HG03575 (cell line): ENCODE measurements around the gene DSG1.
"Not testable (repeated sequence)": the region's sequence is repeated elsewhere in the genome, so short reads cannot be mapped to it uniquely, and the experiment has no call there.

Source experiments
- ATAC-seq: cut with Tn5 transposase; IDR thresholded peaks from one replicate; pipeline ENCODE4 v1.9.1; 2021; ENCODE audit not compliant: unreplicated experiment, insufficient number of reproducible peaks, low FRiP score; ENCODE audit errors: extremely low read depth

DSG1 gene

DNA sequence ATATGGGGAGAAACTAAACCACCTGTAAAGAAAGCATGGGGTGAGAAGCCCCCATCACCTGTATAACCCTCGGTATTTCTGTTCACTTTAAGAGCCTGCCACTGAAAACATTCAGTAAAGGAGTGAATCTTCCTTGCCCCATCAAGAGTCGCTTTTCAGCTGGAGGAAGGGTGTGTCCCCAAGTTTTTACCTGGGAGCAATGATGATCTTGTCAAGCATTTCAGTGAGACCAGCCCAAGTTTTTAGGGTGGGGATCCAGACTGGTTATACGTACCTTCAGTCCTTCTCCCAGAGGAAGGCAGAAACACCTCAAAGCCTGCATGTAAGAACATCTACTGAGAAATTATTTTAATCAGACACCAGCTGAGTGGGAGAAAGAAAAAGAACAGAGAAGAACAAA, at the start of gene DSG1:
Gene DSG1, plus strand, starts transcription at position 301 of the 400 bp plus-strand sequence. CDS start 141 bp downstream, outside the sequence.
- ATAC-seq = no peak

- no peak for ATAC-seq
Measured at GRCh38 chr18:31268985-31269406, 49.0 kb upstream of the DSG1 start.

DNA sequence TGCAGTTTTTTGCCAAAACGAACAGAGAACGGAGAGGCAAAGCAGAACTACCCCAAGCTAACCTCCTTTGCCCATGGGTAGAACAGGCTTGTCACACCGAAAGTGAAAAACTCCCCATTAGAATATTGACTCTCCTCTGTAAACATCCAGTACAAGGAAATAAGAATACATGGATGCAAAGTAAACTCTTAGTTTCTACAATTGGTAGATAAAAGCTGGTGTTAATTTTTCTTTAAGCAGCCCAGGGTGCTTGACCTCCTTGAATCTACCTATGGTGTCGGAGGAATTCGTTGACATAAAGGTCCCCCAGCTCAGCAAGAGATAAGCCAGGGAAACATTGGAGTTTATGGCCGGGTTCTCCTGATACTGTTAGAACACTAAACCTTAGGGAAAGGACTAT, 48.4 kb upstream of the DSG1 start:
- ATAC-seq = no peak

DNA sequence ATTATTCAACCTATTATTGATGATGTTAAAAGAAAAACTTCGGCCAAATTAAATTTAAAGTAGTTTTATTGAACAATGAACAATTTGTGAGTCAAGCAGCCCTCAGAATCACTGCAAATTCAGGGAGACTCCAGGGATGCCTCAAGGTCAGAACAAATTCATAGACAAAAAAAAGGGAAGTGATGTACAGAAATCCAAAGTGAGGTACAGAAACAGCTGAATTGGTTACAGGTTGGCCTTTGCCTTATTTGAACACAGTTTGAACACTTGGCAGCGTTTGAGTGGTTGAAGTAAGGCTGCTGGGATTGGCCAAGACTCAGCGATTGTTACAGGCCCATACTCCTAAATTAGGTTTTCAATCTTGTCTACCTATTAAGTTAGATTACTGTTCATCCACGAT, 47.4 kb upstream of the DSG1 start:
- ATAC-seq = no peak

GRCh38 chr18:31273812-31274527, 44.0 kb upstream of the DSG1 start:
- ATAC-seq = no peak

- ATAC-seq = no peak
Measured at GRCh38 chr18:31274931-31275330, 43.0 kb upstream of the DSG1 start.

- no peak for ATAC-seq
Measured at GRCh38 chr18:31275722-31276463, 42.1 kb upstream of the DSG1 start.

GRCh38 chr18:31278609-31279071, 39.3 kb upstream of the DSG1 start:
- no peak for ATAC-seq

DNA sequence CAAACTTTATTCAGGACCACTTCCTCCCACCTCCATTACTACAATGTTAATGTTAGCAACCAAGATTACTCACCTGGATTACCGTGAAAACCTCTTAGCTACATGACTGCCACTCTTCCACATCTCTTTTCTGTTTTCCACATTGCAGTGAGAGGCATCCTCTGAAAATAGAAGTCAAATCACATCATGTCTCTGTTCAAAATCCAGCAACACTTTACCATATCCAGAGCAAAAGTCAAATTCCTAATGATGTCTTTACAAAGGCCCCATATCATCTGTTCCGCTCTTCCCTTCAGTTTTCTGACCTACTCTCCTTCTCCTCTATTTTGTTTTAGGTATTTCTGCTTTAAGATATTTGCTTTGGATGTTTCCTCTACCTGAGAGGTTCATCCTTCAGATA, 37.5 kb upstream of the DSG1 start:
- ATAC-seq = no peak

- ATAC-seq = no peak
Measured at GRCh38 chr18:31281437-31281836, 36.5 kb upstream of the DSG1 start.

GRCh38 chr18:31289446-31289845, 28.5 kb upstream of the DSG1 start:
- not testable (repeated sequence) for ATAC-seq

GRCh38 chr18:31291688-31292087, 26.3 kb upstream of the DSG1 start:
- ATAC-seq = no peak

GRCh38 chr18:31294199-31294747, 23.7 kb upstream of the DSG1 start:
- ATAC-seq = no peak

DNA sequence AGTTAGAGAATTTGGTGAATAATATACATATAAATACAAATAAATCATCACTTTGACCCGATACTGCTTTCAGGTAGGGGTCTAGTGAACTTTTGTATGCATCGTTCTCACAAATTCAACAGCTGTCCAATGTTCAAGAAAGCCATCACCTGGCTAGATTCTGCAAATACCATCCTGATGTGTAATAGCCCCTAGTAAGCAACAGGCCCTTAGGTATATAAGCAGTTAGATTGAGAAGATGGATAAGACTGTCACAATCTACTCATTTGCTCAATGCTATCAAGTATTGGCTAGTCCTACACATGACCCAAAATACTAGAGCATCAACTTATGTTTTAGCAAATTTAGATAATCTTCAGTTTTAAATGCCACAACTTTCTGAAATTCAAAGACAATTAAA, 20.7 kb upstream of the DSG1 start:
- ATAC-seq = no peak

DNA sequence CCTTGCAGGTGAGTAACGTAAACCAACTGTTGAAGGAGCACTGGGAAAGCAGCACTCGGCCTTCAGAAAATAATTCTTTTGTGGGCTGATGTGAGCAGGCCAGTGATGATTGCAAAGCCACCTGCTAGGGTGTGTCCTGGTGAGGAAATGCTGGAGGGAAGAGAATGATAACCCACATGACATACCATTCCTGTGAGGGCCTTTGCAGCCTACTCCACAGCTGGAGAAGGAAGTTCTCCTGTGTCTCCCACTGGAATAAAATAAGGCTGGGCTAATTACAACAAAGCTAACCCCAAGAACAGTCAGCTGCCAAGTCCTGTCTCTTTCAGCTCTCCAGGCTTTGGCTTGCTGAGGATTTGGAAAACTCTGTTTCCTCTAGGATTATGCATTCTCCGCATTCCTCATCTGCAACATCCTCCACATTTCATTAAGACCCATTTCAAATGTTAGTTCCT, 16.7 kb upstream of the DSG1 start:
- no peak for ATAC-seq

GRCh38 chr18:31302991-31303390, 15.0 kb upstream of the DSG1 start:
- ATAC-seq = no peak

- no peak for ATAC-seq
Measured at GRCh38 chr18:31303771-31304170, 14.2 kb upstream of the DSG1 start.

DNA sequence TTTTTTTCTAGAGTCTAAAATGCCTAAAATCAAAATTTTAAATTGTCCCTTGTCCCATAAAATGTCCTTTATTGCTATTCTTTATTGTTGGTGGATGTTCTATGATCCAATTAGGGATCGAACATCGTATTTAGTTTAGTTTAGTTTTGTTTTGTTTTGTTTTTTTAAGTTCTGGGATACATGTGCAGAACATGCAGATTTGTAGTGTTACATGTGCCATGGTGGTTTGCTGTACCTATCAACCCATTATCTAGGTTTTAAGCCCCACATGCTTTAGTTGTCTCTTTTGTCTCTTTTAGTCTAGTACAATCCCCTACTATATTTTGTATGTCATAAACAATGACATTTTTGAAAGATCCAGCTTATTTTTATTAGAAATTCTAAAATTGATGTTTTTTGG, 8.8 kb upstream of the DSG1 start:
- ATAC-seq = no peak

DNA sequence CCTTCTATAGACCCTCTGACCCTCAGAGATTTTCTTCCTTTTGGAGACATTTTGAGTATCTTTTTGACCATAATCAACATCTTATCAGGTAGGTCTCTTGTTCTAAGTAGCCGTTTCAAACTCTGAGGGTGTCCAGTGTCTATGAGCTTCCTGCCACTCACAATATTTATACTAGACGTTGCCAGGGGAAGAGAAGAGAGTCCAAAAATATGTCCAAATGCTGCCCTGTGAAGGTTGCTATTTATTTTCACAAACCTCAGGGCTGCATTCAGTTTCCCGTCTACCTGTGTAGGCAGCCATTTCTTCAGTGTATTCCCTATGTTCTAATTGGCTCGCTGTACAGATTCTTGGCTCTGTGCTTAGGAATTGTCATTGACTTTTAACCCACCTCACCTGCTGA, 986 bp upstream of the DSG1 start:
- ATAC-seq = no peak

GRCh38 chr18:31321719-31322118, 3.8 kb downstream of the DSG1 start:
- ATAC-seq = no peak
